Endothelial cell of hepatic sinusoid (primary cell): ENCODE results near the gene ZFP36L1.

Experiments used
- in situ Hi-C: cut with HindIII; loops from 2 replicates; pipeline ENCODE4 v1.10.0; 2017; ENCODE audit warnings: low sequenced_read_pairs

ZFP36L1 gene

DNA sequence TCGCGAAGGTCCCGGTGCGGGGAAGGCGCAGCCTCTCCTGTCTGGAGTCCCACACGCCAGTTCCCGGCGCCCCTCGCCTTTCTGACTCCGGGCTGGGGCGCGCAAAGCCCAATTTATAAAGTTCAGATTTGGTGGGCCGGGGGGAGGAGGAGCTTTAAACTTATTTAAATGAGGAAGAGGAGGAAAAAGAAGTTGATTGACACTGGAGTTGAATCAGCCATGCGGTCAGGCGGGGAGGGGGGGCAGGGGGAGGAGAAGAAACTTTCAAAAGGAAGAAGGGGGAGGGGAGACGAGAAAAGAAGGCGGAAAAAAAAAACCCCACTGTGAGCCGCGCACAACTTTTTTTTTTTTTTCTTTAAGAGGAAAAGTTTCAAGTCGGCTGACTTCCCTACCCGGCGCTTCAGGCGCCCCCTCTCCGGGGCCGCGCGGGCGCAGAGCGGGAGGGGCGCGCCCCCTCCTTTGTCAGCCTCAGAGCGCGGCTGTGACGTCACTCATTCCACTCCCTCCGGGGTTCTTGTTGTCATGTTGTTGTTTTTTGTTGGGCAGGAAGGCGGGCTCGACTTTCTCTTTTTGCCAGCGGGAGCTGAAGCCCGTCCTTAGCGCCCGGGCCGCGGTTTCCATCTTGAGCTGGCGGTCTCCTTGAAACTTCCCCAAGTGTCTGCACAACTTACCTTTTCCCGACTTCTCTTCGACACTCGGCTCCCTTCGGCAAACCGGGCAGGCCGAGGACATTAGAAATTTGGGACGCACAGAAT is at the start of gene ZFP36L1:
ZFP36L1 (minus strand) TSS at position 89 of the 755 bp plus-strand sequence. CDS start 129 bp downstream, outside the sequence.
- in situ Hi-C loops = no loop called here

GRCh38 chr14:68842298-68842697 is 49.4 kb upstream of the ZFP36L1 start:
- in situ Hi-C loops = no loop called here

GRCh38 chr14:68841016-68841809 is 48.3 kb upstream of the ZFP36L1 start:
- in situ Hi-C loops = no loop called here

DNA sequence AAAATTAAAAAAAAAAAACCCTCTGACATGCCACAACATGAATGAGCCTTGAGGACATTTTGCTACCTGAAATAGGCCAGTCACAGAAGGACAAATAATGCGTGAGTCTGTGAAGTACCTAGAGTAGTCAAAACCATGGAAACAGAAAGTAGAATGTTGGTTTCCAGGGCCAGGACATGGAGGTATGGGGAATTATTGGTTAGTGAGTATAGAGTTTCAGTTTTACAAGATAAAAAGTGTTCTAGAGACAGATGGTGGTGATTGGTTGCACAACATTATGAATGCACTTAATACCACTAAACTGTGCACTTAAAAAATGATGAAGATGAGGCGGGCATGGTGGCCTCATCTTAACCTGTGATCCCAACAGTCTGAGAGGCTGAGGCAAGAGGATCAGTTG is 47.6 kb upstream of the ZFP36L1 start:
- in situ Hi-C loops = no loop called here

GRCh38 chr14:68836082-68836481 is 43.2 kb upstream of the ZFP36L1 start:
- in situ Hi-C loops = no loop called here

GRCh38 chr14:68834816-68835215 is 41.9 kb upstream of the ZFP36L1 start:
- in situ Hi-C loops = no loop called here

DNA sequence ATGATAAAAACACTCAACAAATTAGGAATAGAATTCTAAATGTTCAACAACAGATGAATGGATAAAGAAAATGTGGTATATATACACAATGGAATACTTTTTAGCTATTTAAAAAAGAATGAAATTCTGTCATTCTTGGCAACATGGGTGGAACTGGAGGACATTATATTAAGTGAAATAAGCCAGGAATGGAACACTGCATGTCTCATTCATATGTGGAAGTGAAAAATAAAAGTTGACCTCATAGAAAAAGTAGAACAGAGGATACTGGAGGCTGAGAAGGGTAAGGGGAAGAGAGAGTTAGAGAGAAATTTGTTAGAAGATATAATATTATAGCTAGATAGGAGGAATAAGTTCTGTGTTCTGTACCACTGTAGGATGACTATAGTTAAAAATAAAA is 35.8 kb upstream of the ZFP36L1 start:
- in situ Hi-C loops = no loop called here

- in situ Hi-C loops = no loop called here
Measured at GRCh38 chr14:68825729-68826128, 32.9 kb upstream of the ZFP36L1 start.

- in situ Hi-C loops = loop anchor here (25.0 kb wide), 1 partner anchor 887 kb away; no protein-coding TSS in a partner anchor
Measured at GRCh38 chr14:68824517-68825347, 31.9 kb upstream of the ZFP36L1 start.

DNA sequence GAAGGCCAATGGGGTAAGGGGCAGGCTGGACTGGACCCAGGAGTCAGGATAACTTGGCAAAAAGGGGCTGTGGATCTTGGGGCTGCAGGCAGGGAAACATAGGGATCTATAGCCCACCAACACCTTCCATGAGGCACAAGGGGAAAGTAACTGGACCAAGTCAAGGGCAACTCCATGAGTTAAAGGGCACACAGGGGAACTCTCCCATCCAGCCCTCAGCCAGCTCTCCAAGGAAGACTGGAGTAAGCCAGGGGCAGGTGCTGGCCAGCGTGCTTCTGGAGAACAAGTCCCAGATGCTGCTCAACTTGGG is 31.3 kb upstream of the ZFP36L1 start:
- in situ Hi-C loops = loop anchor here (25.0 kb wide), 1 partner anchor 887 kb away; no protein-coding TSS in a partner anchor

GRCh38 chr14:68823434-68824206 is 30.8 kb upstream of the ZFP36L1 start:
- in situ Hi-C loops = loop anchor here (25.0 kb wide), 1 partner anchor 886 kb away; no protein-coding TSS in a partner anchor

DNA sequence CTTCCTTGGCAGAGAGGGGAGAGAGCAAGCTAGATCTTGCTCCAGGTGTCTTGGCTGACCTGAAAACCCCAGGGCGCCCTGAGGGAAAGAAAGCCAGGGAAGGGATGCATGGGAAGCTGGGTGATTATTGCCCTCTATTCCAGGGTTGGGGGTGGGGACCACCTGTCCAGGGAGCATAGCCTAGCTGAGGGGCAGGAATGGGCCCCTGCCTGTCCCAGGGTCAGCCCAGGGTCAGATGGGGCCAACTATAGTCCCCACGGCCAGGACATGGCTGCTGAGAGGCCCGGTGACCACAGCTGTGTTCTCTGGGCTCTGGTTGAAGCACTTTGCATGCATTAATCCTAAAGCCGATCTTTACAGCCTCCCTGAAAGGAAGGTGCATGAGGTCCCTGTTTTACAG is 30.1 kb upstream of the ZFP36L1 start:
- in situ Hi-C loops = loop anchor here (25.0 kb wide), 1 partner anchor 886 kb away; no protein-coding TSS in a partner anchor

DNA sequence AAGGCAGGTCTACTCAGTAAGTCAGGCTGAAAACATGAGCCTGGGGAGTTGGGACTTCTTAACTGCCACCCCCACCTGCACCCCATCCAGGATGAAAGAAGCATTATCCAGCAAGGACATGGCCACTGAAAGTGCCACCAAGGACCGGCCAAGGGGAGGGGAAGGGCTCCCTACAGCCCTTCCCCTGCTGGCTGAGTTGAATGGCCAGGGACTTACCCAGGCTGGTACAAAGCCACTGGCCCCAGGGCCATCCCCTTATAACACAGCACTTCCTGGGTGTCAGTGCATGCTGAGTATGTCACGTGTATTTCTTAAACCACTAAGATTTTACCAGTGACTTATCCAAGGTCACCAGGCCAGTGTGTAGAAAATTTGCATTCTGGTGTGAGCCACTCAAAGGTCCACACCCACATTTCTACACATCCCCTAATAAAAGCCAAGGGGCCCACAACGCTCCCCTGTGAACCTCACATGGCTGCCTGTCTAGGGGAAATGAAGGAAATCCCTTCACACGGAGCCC is 29.3 kb upstream of the ZFP36L1 start:
- in situ Hi-C loops = loop anchor here (25.0 kb wide), 1 partner anchor 885 kb away; no protein-coding TSS in a partner anchor

DNA sequence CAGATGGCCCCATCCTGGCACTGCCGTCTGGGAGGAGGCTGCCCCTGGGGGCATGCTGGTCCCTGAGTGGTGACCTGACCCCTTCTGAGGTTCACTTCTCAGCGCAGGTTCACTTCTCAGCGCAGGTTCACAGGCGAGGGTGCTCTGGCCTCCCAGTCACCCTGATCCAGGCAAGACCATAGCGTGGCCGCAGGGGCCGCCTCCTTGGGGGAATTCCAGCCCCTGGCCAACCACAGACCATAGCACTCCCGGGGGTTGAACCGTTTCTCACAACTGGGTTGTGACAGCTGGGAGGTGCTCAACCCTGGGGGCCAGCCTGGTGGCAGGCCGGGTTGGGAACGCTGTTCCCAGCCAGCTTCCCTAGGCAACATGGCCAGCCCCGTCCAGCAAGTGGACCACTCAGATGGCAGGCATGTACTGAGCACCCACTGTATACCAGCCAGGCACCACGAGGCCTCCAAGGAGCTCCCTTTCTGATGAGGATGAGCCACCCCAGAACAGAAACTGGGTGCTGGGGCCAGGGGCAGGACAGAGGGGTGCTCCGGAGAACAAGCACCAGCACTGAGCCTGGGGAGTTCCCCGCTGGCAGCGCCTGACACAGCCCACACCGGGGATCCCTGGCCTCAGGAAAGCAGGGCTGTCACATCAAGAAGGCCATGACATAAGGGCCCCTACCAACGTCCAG is 28.3 kb upstream of the ZFP36L1 start:
- in situ Hi-C loops = loop anchor here (25.0 kb wide), 1 partner anchor 884 kb away; no protein-coding TSS in a partner anchor

DNA sequence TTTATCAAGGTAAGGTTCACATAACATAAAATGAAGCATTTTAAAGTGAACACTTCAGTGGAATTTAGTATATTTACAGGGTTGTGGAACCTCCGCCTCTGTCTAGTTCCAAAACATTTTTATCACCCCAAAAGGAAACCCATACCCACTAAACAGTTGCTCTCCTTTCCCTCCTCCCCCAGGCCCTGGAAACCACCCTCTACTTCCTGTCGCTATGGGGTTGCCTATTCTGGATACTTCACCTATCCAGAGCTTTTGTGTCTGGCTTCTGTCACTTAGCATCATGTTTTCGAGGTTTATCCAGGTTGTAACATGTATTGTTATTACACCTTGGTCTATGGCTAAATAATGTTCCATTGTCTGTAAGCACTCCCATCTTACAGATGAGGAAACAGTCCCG is 27.7 kb upstream of the ZFP36L1 start:
- in situ Hi-C loops = loop anchor here (25.0 kb wide), 1 partner anchor 883 kb away; no protein-coding TSS in a partner anchor

DNA sequence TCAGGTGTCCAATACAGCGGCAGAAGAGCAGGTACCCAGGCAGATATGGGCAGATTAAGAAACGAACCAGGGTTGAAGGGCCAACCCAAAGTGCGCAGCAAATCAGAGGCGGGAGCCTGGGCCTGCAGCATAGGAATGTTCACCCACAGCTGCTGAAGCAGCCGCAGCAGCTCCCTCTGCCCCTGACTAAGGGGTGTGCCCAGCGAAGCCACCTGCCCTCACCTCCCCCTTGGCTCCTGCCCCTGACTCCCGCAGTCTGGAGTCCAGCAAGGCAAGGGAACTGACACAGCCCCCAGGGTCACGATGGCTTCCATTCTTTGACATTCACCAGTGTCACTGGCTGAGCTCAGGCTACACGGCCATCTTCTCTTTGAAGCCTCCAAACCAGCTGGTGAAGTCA is 27.3 kb upstream of the ZFP36L1 start:
- in situ Hi-C loops = loop anchor here (25.0 kb wide), 1 partner anchor 883 kb away; no protein-coding TSS in a partner anchor

DNA sequence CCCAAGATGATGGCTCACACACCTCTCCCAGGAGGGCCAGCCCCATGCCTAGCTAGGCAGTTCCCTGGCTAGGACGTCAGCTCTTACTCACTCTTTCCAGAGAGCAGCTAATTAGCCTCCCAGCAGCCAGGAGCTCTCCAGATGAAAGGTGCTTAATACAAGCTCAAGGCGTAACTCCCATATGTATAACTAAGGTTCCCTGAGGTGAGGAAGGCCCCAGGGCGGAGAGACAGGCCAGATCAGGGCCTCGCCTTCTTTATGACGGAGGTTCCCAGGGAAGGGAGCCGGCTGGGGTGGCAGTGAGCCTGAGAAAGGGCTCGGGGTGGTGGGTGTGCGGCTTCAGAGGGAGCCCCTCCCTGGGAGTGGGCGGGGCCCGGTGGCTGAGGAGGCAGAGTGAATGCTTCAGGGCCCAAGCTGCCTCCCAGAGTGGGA is 26.4 kb upstream of the ZFP36L1 start:
- in situ Hi-C loops = loop anchor here (25.0 kb wide), 1 partner anchor 882 kb away; no protein-coding TSS in a partner anchor

GRCh38 chr14:68817506-68818212 is 24.8 kb upstream of the ZFP36L1 start:
- in situ Hi-C loops = loop anchor here (25.0 kb wide), 1 partner anchor 880 kb away; no protein-coding TSS in a partner anchor
